ENCODE results near the gene KCTD3. TPM values are rescaled to one million over a fixed set of nuclear protein-coding genes. Genes with fewer than 3 reads are reported as not detected.

The KCTD3 gene
- total RNA-seq, 1 experiment from 2014 or later, result 50.7 TPM

GRCh38 chr1:215556996-215557395, 10.1 kb upstream of the KCTD3 start:
- no peaks in the 10 kb centered on the region for H3K27me3 Mint-ChIP-seq (ENCODE audit: insufficient read depth, unreplicated experiment)
- no peak overlapping the region for H3K4me3 ChIP-seq (ENCODE audit: low read depth, low read length)
- no TSS peak for BruUV-seq (replicated peaks)
- no peaks in the 10 kb centered on the region for H3K36me3 Mint-ChIP-seq (ENCODE audit: insufficient read depth, unreplicated experiment)
- no peaks in the 10 kb centered on the region for H3K27me3 ChIP-seq (replicated peaks; ENCODE audit: control insufficient read depth, insufficient read depth, low read length)
- intact Hi-C loops (cut with micrococcal nuclease; ENCODE audit: unreplicated experiment), result no loop called here
- no peak for DNase-seq
- peaks cover 1% of the 10 kb centered on the region; the same call in 1 of the 2 replicates for H3K36me3 ChIP-seq (ENCODE audit: control insufficient read depth, insufficient read depth, low read length)
- ChIA-PET POLR2A (no interaction called here), CTCF (no interaction called here)
- no peak overlapping the region for H3K4me3 Mint-ChIP-seq (ENCODE audit: unreplicated experiment)
- H3K9me3 ChIP-seq, result peaks cover 11% of the 10 kb centered on the region; the same call in 1 of the 2 replicates
- H3K4me1 Mint-ChIP-seq (ENCODE audit: low read depth, unreplicated experiment), result peaks cover 11% of the 10 kb centered on the region
- peaks cover 32% of the 10 kb centered on the region for H3K9me3 Mint-ChIP-seq (ENCODE audit: unreplicated experiment)
- H3K4me1 ChIP-seq, result peaks cover 14% of the 10 kb centered on the region
- no peak overlapping the region for H3K27ac Mint-ChIP-seq (ENCODE audit: unreplicated experiment)
- TF ChIP-seq, protein P1, sequence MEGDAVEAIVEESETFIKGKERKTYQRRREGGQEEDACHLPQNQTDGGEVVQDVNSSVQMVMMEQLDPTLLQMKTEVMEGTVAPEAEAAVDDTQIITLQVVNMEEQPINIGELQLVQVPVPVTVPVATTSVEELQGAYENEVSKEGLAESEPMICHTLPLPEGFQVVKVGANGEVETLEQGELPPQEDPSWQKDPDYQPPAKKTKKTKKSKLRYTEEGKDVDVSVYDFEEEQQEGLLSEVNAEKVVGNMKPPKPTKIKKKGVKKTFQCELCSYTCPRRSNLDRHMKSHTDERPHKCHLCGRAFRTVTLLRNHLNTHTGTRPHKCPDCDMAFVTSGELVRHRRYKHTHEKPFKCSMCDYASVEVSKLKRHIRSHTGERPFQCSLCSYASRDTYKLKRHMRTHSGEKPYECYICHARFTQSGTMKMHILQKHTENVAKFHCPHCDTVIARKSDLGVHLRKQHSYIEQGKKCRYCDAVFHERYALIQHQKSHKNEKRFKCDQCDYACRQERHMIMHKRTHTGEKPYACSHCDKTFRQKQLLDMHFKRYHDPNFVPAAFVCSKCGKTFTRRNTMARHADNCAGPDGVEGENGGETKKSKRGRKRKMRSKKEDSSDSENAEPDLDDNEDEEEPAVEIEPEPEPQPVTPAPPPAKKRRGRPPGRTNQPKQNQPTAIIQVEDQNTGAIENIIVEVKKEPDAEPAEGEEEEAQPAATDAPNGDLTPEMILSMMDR (IDR thresholded peaks at IDR 0.05; ENCODE audit: insufficient read depth in 1 of 2, low read depth in 1 of 2, low read length in 1 of 2, severe bottlenecking in 1 of 2, unreplicated experiment in 1 of 2), result no peak

GRCh38 chr1:215557504-215557903, 9.6 kb upstream of the KCTD3 start:
- no peak overlapping the region for H3K4me3 Mint-ChIP-seq (ENCODE audit: unreplicated experiment)
- intact Hi-C loops (cut with micrococcal nuclease; ENCODE audit: unreplicated experiment), result no loop called here
- peaks cover 14% of the 10 kb centered on the region for H3K4me1 ChIP-seq
- POLR2A ChIA-PET, result no interaction called here
- peaks cover 1% of the 10 kb centered on the region; the same call in 1 of the 2 replicates for H3K36me3 ChIP-seq (ENCODE audit: control insufficient read depth, insufficient read depth, low read length)
- no peak for DNase-seq
- no peaks in the 10 kb centered on the region for H3K36me3 Mint-ChIP-seq (ENCODE audit: insufficient read depth, unreplicated experiment)
- H3K4me1 Mint-ChIP-seq (ENCODE audit: low read depth, unreplicated experiment), result peaks cover 11% of the 10 kb centered on the region
- no TSS peak for BruUV-seq (replicated peaks)
- H3K9me3 ChIP-seq, result peaks cover 11% of the 10 kb centered on the region; the same call in 1 of the 2 replicates
- H3K27ac Mint-ChIP-seq (ENCODE audit: unreplicated experiment), result no peak overlapping the region
- H3K4me3 ChIP-seq (ENCODE audit: low read depth, low read length), result no peak overlapping the region
- CTCF ChIA-PET, result no interaction called here
- H3K27me3 Mint-ChIP-seq (ENCODE audit: insufficient read depth, unreplicated experiment), result no peaks in the 10 kb centered on the region
- H3K27me3 ChIP-seq (replicated peaks; ENCODE audit: control insufficient read depth, insufficient read depth, low read length), result no peaks in the 10 kb centered on the region
- peaks cover 32% of the 10 kb centered on the region for H3K9me3 Mint-ChIP-seq (ENCODE audit: unreplicated experiment)
- TF ChIP-seq, protein P1 (IDR thresholded peaks at IDR 0.05; ENCODE audit: insufficient read depth in 1 of 2, low read depth in 1 of 2, low read length in 1 of 2, severe bottlenecking in 1 of 2, unreplicated experiment in 1 of 2), result no peak

DNA sequence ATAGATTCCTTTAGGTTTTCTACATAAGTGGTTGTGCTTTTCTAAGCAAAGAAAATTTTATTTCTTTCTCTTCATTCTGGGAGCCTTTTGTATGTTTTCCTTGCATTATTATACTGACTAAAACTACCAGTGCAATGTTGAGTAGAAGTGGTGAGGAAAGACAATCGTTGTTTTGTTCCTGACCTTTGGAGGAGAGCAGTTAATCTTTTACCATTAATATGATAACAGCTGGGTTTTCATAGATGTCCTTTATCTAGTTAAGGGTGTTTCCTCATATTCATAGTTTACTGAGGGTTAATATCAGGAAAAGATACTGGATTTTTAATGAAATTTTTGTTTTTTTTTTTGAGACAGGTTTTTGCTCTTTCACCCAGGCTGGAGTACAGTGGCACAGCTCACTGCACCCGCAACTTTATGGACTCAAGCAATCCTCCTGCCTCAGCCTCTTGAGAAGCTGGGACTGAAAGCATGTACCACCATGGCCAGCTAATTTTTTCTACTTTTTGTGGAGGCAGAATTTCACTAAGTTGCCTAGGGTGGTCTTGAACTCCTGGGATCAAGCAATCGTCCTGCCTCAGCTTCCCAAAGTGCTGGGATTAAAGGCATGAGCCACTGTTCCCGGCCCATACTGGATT, 9.0 kb upstream of the KCTD3 start:
- Mint-ChIP-seq H3K9me3 (ENCODE audit: unreplicated experiment) (peaks cover 32% of the 10 kb centered on the region), H3K27ac (ENCODE audit: unreplicated experiment) (no peak overlapping the region), H3K4me3 (ENCODE audit: unreplicated experiment) (no peak overlapping the region), H3K36me3 (ENCODE audit: insufficient read depth, unreplicated experiment) (no peaks in the 10 kb centered on the region), H3K4me1 (ENCODE audit: low read depth, unreplicated experiment) (peaks cover 11% of the 10 kb centered on the region), H3K27me3 (ENCODE audit: insufficient read depth, unreplicated experiment) (no peaks in the 10 kb centered on the region)
- Histone ChIP-seq H3K4me3 (ENCODE audit: low read depth, low read length) (no peak overlapping the region), H3K9me3 (peaks cover 11% of the 10 kb centered on the region; the same call in 1 of the 2 replicates), H3K36me3 (ENCODE audit: control insufficient read depth, insufficient read depth, low read length) (peaks cover 1% of the 10 kb centered on the region; the same call in 1 of the 2 replicates), H3K4me1 (peaks cover 14% of the 10 kb centered on the region), H3K27me3 (replicated peaks; ENCODE audit: control insufficient read depth, insufficient read depth, low read length) (no peaks in the 10 kb centered on the region)
- POLR2A ChIA-PET, result no interaction called here
- CTCF ChIA-PET, result interaction anchor here (0.6 kb wide), 1 partner anchor 948 kb away, joined by 3 read pairs; no protein-coding TSS in a partner anchor
- intact Hi-C loops (cut with micrococcal nuclease; ENCODE audit: unreplicated experiment), result loop anchor here (1.0 kb wide), 1 partner anchor 9 kb away; the partner anchor contains the start of gene KCTD3
- DNase-seq, result no peak
- TF ChIP-seq, protein P1 (IDR thresholded peaks at IDR 0.05; ENCODE audit: insufficient read depth in 1 of 2, low read depth in 1 of 2, low read length in 1 of 2, severe bottlenecking in 1 of 2, unreplicated experiment in 1 of 2), result no peak
- no TSS peak for BruUV-seq (replicated peaks)
